Activated T-helper 1 cell treated with anti-CD3 and anti-CD28 coated beads, Interleukin-12 subunit alpha, Interleukin-12 subunit beta, Interleukin-2, Interleukin-4 antibody, amounts not matched to agents 30 ng/mL and 10 ng/mL and 1 ng/mL, durations not matched to agents 14 hours and 24 hours and 36 hours (primary cell): Measurements from ENCODE around the gene PXDC1. TPM values are rescaled to one million over a fixed set of nuclear protein-coding genes. Genes with fewer than 3 reads are reported as not detected.
"Not testable (repeated sequence)": the region's sequence is repeated elsewhere in the genome, so short reads cannot be mapped to it uniquely, and the experiment has no call there.

ENCODE experiments used
- DNase-seq: peaks from one replicate; pipeline ENCODE4 v3.0.0; 2021; ENCODE audit warnings: low spot score
- H3K27ac Mint-ChIP-seq: one replicate; pipeline ENCODE4 v1.8.0; 2021; ENCODE audit warnings: mild to moderate bottlenecking, mixed read lengths
- H3K27me3 Mint-ChIP-seq: one replicate; pipeline ENCODE4 v1.8.0; 2022; ENCODE audit warnings: mild to moderate bottlenecking, moderate library complexity, mixed read lengths; ENCODE audit not compliant: insufficient read depth
- H3K36me3 Mint-ChIP-seq: one replicate; pipeline ENCODE4 v1.8.0; 2021; ENCODE audit warnings: low read depth, mixed read lengths
- H3K4me1 Mint-ChIP-seq: one replicate; pipeline ENCODE4 v1.8.0; 2021; ENCODE audit warnings: low read depth, mixed read lengths
- H3K4me3 Mint-ChIP-seq: one replicate; pipeline ENCODE4 v1.8.0; 2021; ENCODE audit warnings: mild to moderate bottlenecking, moderate library complexity, mixed read lengths
- H3K9me3 Mint-ChIP-seq: one replicate; pipeline ENCODE4 v1.8.0; 2021; ENCODE audit warnings: mixed read lengths
- intact Hi-C: fragments of 100-400 bp; cut with micrococcal nuclease; formaldehyde crosslinking; loops from one replicate; pipeline ENCODE4 v1.15.1; 2024
- total RNA-seq: library from RNA; stranded (reverse); gene quantifications from 2 replicates; pipeline ENCODE4 v1.2.3, GENCODE V29; 2022

Gene PXDC1
- total RNA-seq, 1 donor from 2014 or later: 0.57 TPM

- H3K36me3 Mint-ChIP-seq: no peaks in the 10 kb centered on the region
- H3K4me3 Mint-ChIP-seq: no peak overlapping the region
- intact Hi-C loops: no loop called here
- H3K9me3 Mint-ChIP-seq: no peaks in the 10 kb centered on the region
- H3K27me3 Mint-ChIP-seq: peaks cover 19% of the 10 kb centered on the region
- H3K4me1 Mint-ChIP-seq: no peaks in the 10 kb centered on the region
- DNase-seq: no peak
- no peak overlapping the region for H3K27ac Mint-ChIP-seq
Observed at GRCh38 chr6:3690506-3690905, 61.0 kb downstream of the PXDC1 start.

GRCh38 chr6:3687847-3688246, 63.7 kb downstream of the PXDC1 start:
- Mint-ChIP-seq H3K4me3 (no peak overlapping the region), H3K4me1 (no peaks in the 10 kb centered on the region), H3K27me3 (peaks cover 20% of the 10 kb centered on the region), H3K27ac (no peak overlapping the region), H3K36me3 (no peaks in the 10 kb centered on the region), H3K9me3 (no peaks in the 10 kb centered on the region)
- intact Hi-C loops: no loop called here
- DNase-seq: no peak

- H3K4me3 Mint-ChIP-seq: no peak overlapping the region
- H3K27ac Mint-ChIP-seq: no peak overlapping the region
- no peaks in the 10 kb centered on the region for H3K36me3 Mint-ChIP-seq
- no peaks in the 10 kb centered on the region for H3K9me3 Mint-ChIP-seq
- peaks cover 7% of the 10 kb centered on the region for H3K27me3 Mint-ChIP-seq
- DNase-seq: no peak
- H3K4me1 Mint-ChIP-seq: no peaks in the 10 kb centered on the region
- intact Hi-C loops: no loop called here
Observed at GRCh38 chr6:3683331-3683730, 68.2 kb downstream of the PXDC1 start.

- intact Hi-C loops: no loop called here
- H3K4me1 Mint-ChIP-seq: no peaks in the 10 kb centered on the region
- no peak for DNase-seq
- no peaks in the 10 kb centered on the region for H3K36me3 Mint-ChIP-seq
- no peak overlapping the region for H3K4me3 Mint-ChIP-seq
- H3K9me3 Mint-ChIP-seq: no peaks in the 10 kb centered on the region
- no peak overlapping the region for H3K27ac Mint-ChIP-seq
- H3K27me3 Mint-ChIP-seq: peaks cover 8% of the 10 kb centered on the region
Observed at GRCh38 chr6:3678946-3679345, 72.6 kb downstream of the PXDC1 start.

- H3K4me3 Mint-ChIP-seq, intact Hi-C loops, H3K9me3 Mint-ChIP-seq, H3K27ac Mint-ChIP-seq, H3K4me1 Mint-ChIP-seq, H3K27me3 Mint-ChIP-seq, DNase-seq, H3K36me3 Mint-ChIP-seq: not testable (repeated sequence)
Observed at GRCh38 chr6:3677751-3678150, 73.8 kb downstream of the PXDC1 start.

- H3K4me3 Mint-ChIP-seq, H3K4me1 Mint-ChIP-seq, DNase-seq, H3K27ac Mint-ChIP-seq, H3K9me3 Mint-ChIP-seq, H3K36me3 Mint-ChIP-seq, H3K27me3 Mint-ChIP-seq, intact Hi-C loops: not testable (repeated sequence)
Observed at GRCh38 chr6:3677351-3677750, 74.2 kb downstream of the PXDC1 start.

Other genes starting within 250 kb of the PXDC1 start
- 9.0 and 9.1 TPM in 2 replicates for gene FAM50B, start 97.7 kb upstream of the PXDC1 start, total RNA-seq